SK-N-SH (cell line): ENCODE results near the gene ROPN1. TPM values are rescaled to one million over a fixed set of nuclear protein-coding genes. Genes with fewer than 3 reads are reported as not detected.
A peak's percentile ranks its signal among the peaks of the same experiment; 100 is the strongest.

ENCODE experiments used
- CTCF ChIA-PET: fragments of 300-600, 350-600 bp; formaldehyde crosslinking; extraction: SDS; loops from one replicate; lab custom pipeline; 2021; lab: Yijun Ruan, JAX
- POLR2A ChIA-PET: fragments of 350-600 bp; sonication (Branson Sonifier 250); formaldehyde crosslinking; extraction: SDS; loops from one replicate; lab custom pipeline; 2020; ENCODE audit warnings: antibody characterized with exemption, inconsistent platforms; lab: Yijun Ruan, JAX
- DNase-seq: peaks from one replicate; pipeline ENCODE4 v3.0.0; 2012
- H2AFZ ChIP-seq: fragments of 200-600 bp; sonication (generic); 2 replicates; pipeline ENCODE4 v1.8.1; 2016; ENCODE audit warnings: antibody characterized with exemption, mild to moderate bottlenecking, low read depth
- H3F3A ChIP-seq: fragments of 200-600 bp; sonication (generic); replicated peaks from 2 replicates; pipeline ENCODE3; 2016; ENCODE audit warnings: antibody characterized with exemption, mild to moderate bottlenecking; ENCODE audit not compliant: insufficient read depth
- H3K27ac ChIP-seq, 2 experiments: fragments of 200-500 bp in 1 of 2; fragments of 200-600 bp in 1 of 2; sonication (Bioruptor generic) in 1 of 2; sonication (generic), shearing (Covaris generic) in 1 of 2; 2 replicates each; pipeline versions ENCODE4 v1.5.1 to v1.6.1; 2014 to 2016; ENCODE audit warnings: low read depth in 2 of 2, inconsistent platforms in 1 of 2, low read length in 1 of 2, mild to moderate bottlenecking in 1 of 2, mixed read lengths in 1 of 2
- H3K27me3 ChIP-seq: fragments of 200-600 bp; sonication (generic), shearing (Covaris generic); 2 replicates; pipeline ENCODE4 v1.6.1; 2016; ENCODE audit warnings: mixed run types; ENCODE audit not compliant: insufficient read depth
- H3K36me3 ChIP-seq, 2 experiments: fragments of 200-500 bp in 1 of 2; fragments of 200-600 bp in 1 of 2; sonication (Bioruptor generic) in 1 of 2; sonication (generic) in 1 of 2; replicated peaks in 1 of 2; 2 replicates each; pipeline versions ENCODE3 to v1.5.1; 2014 to 2016; ENCODE audit warnings: low read length in 1 of 2, mild to moderate bottlenecking in 1 of 2; ENCODE audit not compliant: insufficient read depth in 2 of 2, control insufficient read depth in 1 of 2
- H3K4me1 ChIP-seq, 2 experiments: fragments of 200-500 bp in 1 of 2; fragments of 200-600 bp in 1 of 2; sonication (Bioruptor generic) in 1 of 2; sonication (generic), shearing (Covaris generic) in 1 of 2; 2 replicates each; pipeline versions ENCODE4 v1.5.1 to v1.6.1; 2014 to 2016; ENCODE audit warnings: low read depth in 1 of 2, low read length in 1 of 2, mixed run types in 1 of 2; ENCODE audit not compliant: insufficient read depth in 2 of 2, control insufficient read depth in 1 of 2
- H3K4me2 ChIP-seq: fragments of 200-600 bp; sonication (generic), shearing (Covaris generic); 2 replicates; pipeline ENCODE4 v1.6.1; 2017; ENCODE audit warnings: mixed run types
- H3K4me3 ChIP-seq, 2 experiments: fragments of 200-500 bp in 1 of 2; fragments of 200-600 bp in 1 of 2; sonication (Bioruptor generic) in 1 of 2; sonication (generic), shearing (Covaris generic) in 1 of 2; 2 replicates each; pipeline versions ENCODE4 v1.5.1 to v1.8.1; 2014 to 2016; ENCODE audit warnings: low read depth in 2 of 2, inconsistent platforms in 1 of 2, low read length in 1 of 2, mild to moderate bottlenecking in 1 of 2, mixed read lengths in 1 of 2, moderate library complexity in 1 of 2
- H3K79me2 ChIP-seq: fragments of 200-600 bp; sonication (generic); 2 replicates; pipeline ENCODE4 v1.8.1; 2017; ENCODE audit warnings: mild to moderate bottlenecking; ENCODE audit not compliant: insufficient read depth
- H3K9ac ChIP-seq: fragments of 200-600 bp; sonication (generic); 2 replicates; pipeline ENCODE4 v1.6.1; 2017; ENCODE audit warnings: mixed run types
- H3K9me2 ChIP-seq: fragments of 200-600 bp; sonication (generic); 2 replicates; pipeline ENCODE4 v1.6.1; 2017; ENCODE audit warnings: mixed run types
- H3K9me3 ChIP-seq: fragments of 200-600 bp; sonication (generic); 2 replicates; pipeline ENCODE4 v1.6.1; 2017; ENCODE audit warnings: mixed run types, mild to moderate bottlenecking, moderate library complexity
- H4K20me1 ChIP-seq: fragments of 200-600 bp; sonication (generic); 2 replicates; pipeline ENCODE4 v1.6.1; 2017; ENCODE audit warnings: mild to moderate bottlenecking, mixed run types; ENCODE audit not compliant: insufficient read depth
- EP300 ChIP-seq, 2 experiments: IDR thresholded peaks; 2 replicates each; pipeline versions ENCODE4 v1.4.0 to v1.6.1; 2012; ENCODE audit warnings: borderline replicate concordance in 1 of 2, low read depth in 1 of 2, low read length in 1 of 2
- EZH2phosphoT487 ChIP-seq: fragments of 200-600 bp; sonication (generic); IDR thresholded peaks from 2 replicates; pipeline ENCODE4 v1.6.1; 2017; ENCODE audit warnings: low read depth, mixed run types, mild to moderate bottlenecking, antibody characterized with exemption, moderate library complexity, borderline replicate concordance
- FOXJ3 ChIP-seq: sonication (generic); formaldehyde crosslinking; IDR thresholded peaks from 2 replicates; pipeline ENCODE4 v1.5.1; 2020; ENCODE audit warnings: mild to moderate bottlenecking, missing genetic modification reagents
- FOXM1 ChIP-seq: IDR thresholded peaks from 2 replicates; pipeline ENCODE4 v1.4.0; 2012; ENCODE audit warnings: low read depth, mild to moderate bottlenecking
- GABPA ChIP-seq: IDR thresholded peaks from 2 replicates; pipeline ENCODE4 v1.4.0; 2012; ENCODE audit warnings: low read depth, mild to moderate bottlenecking
- JUND ChIP-seq: IDR thresholded peaks from 2 replicates; pipeline ENCODE4 v1.4.0; 2012
- MEF2A ChIP-seq: IDR thresholded peaks from 2 replicates; pipeline ENCODE4 v1.4.0; 2012; ENCODE audit warnings: low read depth, borderline replicate concordance
- MXI1 ChIP-seq: IDR thresholded peaks from 2 replicates; pipeline ENCODE4 v1.6.1; 2012; ENCODE audit warnings: mild to moderate bottlenecking, low read depth, low read length, improper control_type of control experiment
- NRF1 ChIP-seq: IDR thresholded peaks from 2 replicates; pipeline ENCODE4 v1.6.1; 2012; ENCODE audit warnings: low read depth, mild to moderate bottlenecking, low read length
- RXRA ChIP-seq: IDR thresholded peaks from 2 replicates; pipeline ENCODE4 v1.4.0; 2012; ENCODE audit warnings: low read depth, mild to moderate bottlenecking, borderline replicate concordance
- SIN3A ChIP-seq: IDR thresholded peaks from 2 replicates; pipeline ENCODE4 v1.6.1; 2012; ENCODE audit warnings: low read depth, mild to moderate bottlenecking, low read length, moderate library complexity, borderline replicate concordance
- TEAD4 ChIP-seq: IDR thresholded peaks from 2 replicates; pipeline ENCODE4 v1.4.0; 2012; ENCODE audit warnings: mild to moderate bottlenecking, borderline replicate concordance; ENCODE audit not compliant: insufficient read depth
- USF2 ChIP-seq: fragments of 150-350 bp; IDR thresholded peaks from 2 replicates; pipeline ENCODE4 v1.6.1; 2017; ENCODE audit warnings: antibody characterized with exemption, low read length, low read depth, borderline replicate concordance
- YY1 ChIP-seq: IDR thresholded peaks from 2 replicates; pipeline ENCODE4 v1.4.0; 2012; ENCODE audit warnings: low read depth, mild to moderate bottlenecking
- ZBTB33 ChIP-seq: IDR thresholded peaks from 2 replicates; pipeline ENCODE4 v1.4.0; 2012; ENCODE audit warnings: low read depth, borderline replicate concordance
- WGBS: methylation state at CpG from one replicate; pipeline ENCODE4 v1.1.6; 2017; ENCODE audit warnings: low lambda C conversion rate; 5-methylcytosine and 5-hydroxymethylcytosine counted together
- polyA plus RNA-seq, 3 experiments: library from polyadenylated mRNA; depleted of rRNA; stranded (reverse); fragments of >200 nt; gene quantifications; 2 replicates each; pipeline ENCODE4 v1.2.3, GENCODE V29; 2012
- TF ChIP-seq, protein P1 (sequence below): IDR thresholded peaks from 2 replicates; pipeline ENCODE4 v1.6.1; 2012; ENCODE audit warnings: mild to moderate bottlenecking, low read depth, low read length, moderate library complexity
- TF ChIP-seq, protein P2 (sequence below): IDR thresholded peaks from 2 replicates; pipeline ENCODE4; 2012
- TF ChIP-seq, protein P3 (sequence below): fragments of 150-350 bp; IDR thresholded peaks from 2 replicates; pipeline ENCODE4 v1.6.1; 2016; ENCODE audit warnings: mild to moderate bottlenecking, low read depth, low read length

The ROPN1 gene
- polyA plus RNA-seq, 1 of the 3 experiments (the other 2 are of a cell fraction): 0.05 TPM

DNA sequence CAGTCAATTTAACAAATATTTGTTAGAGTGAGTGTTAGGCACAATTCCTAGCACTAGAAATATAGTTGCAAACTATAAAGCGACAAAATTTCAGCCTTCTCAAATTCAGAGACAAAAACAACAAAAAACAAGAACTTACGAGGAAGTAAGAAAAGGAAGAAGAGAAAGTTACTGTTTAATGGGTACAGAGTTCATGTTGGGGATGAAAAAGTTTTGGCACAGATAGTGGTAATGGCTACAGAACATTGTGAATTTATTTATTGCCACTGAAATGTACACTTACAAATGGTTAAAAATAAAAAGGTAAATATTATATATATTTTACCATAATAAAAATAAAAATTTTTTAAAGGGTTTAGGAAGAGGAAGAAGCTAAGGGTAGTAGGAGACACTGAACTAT, 52.2 kb downstream of the ROPN1 start:
- Histone ChIP-seq H3K9ac (no peak overlapping the region), H3K36me3 (peaks cover 61 to 84% of the 10 kb centered on the region in 2 experiments), H2AFZ (no peak overlapping the region), H3K79me2 (no peaks in the 10 kb centered on the region), H3F3A (peaks cover 18% of the 10 kb centered on the region)
- no peak for DNase-seq
- POLR2A ChIA-PET: no interaction called here
- TF ChIP-seq RXRA: no peak
- TF ChIP-seq MXI1: no peak
- no peak for TF ChIP-seq FOXJ3 (CRISPR knock-in tag)
- TF ChIP-seq, all 33 proteins: peak for 0
- Histone ChIP-seq H3K4me2 (no peak overlapping the region), H3K27me3 (no peaks in the 10 kb centered on the region), H3K4me3 (no peak overlapping the region), H3K9me2 (no peaks in the 10 kb centered on the region), H4K20me1 (no peaks in the 10 kb centered on the region), H3K27ac (no peak overlapping the region), H3K4me1 (peaks cover 4 to 8% of the 10 kb centered on the region in 2 experiments; a peak in 2 of 4 replicates), H3K9me3 (no peaks in the 10 kb centered on the region)
- CTCF ChIA-PET: no interaction called here
- whole genome bisulfite sequencing: 100% methylated on average over 2 of the region's 2 CpGs

DNA sequence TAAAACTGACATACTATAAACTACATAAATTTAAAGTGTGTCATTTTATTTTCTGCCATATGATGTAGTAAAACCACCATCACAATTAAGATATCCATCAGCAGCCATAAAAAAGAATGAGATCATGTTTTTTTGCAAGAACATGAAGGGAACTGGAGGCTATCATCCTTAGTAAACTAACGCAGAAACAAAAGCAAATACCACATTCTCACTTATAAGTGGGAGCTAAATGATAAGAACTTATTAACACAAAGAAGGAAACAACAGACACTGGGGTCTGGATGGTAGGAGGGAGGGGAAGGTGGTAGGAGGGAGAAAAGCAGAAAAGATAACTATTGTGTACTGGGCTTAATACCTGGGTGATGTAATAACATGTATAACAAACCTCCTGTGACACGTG, 55.5 kb downstream of the ROPN1 start:
- CTCF ChIA-PET: interaction anchor here (0.9 to 1.0 kb wide), 2 partner anchors 10 to 529 kb away, joined by 3 read pairs; no protein-coding TSS in a partner anchor
- no peak overlapping the region for H2AFZ ChIP-seq
- H3K36me3 ChIP-seq: peaks cover 61 to 77% of the 10 kb centered on the region in 2 experiments
- DNase-seq: peak; percentile 7
- H3F3A ChIP-seq: peaks cover 11% of the 10 kb centered on the region
- H3K27me3 ChIP-seq: no peaks in the 10 kb centered on the region
- H3K79me2 ChIP-seq: no peaks in the 10 kb centered on the region
- no peak overlapping the region for H3K4me3 ChIP-seq
- H3K9ac ChIP-seq: no peak overlapping the region
- POLR2A ChIA-PET: no interaction called here
- H3K4me1 ChIP-seq: peaks cover 4 to 8% of the 10 kb centered on the region in 2 experiments; a peak in 2 of 4 replicates
- peak overlapping the region; percentile 30 to 67; a peak in 3 of 4 replicates for H3K27ac ChIP-seq
- no peak overlapping the region for H3K4me2 ChIP-seq
- H4K20me1 ChIP-seq: no peaks in the 10 kb centered on the region
- no peaks in the 10 kb centered on the region for H3K9me3 ChIP-seq
- 44% methylated on average over 2 of the region's 2 CpGs for WGBS
- H3K9me2 ChIP-seq: no peaks in the 10 kb centered on the region
- TF ChIP-seq NRF1 (no peak), SIN3A (no peak), GABPA (no peak), EP300 (IDR thresholded peaks at IDR 0.05; ENCODE audit: borderline replicate concordance in 1 of 2, low read depth in 1 of 2, low read length in 1 of 2) (no peak; a peak in 1 of 4 replicates), TEAD4 (no peak), USF2 (no peak), MEF2A (no peak), FOXM1 (no peak), ZBTB33 (no peak), JUND (peak; percentile 33; the same call in 1 of the 2 replicates), RXRA (no peak), EZH2phosphoT487 (no peak), YY1 (no peak)
- TF ChIP-seq, protein P1, sequence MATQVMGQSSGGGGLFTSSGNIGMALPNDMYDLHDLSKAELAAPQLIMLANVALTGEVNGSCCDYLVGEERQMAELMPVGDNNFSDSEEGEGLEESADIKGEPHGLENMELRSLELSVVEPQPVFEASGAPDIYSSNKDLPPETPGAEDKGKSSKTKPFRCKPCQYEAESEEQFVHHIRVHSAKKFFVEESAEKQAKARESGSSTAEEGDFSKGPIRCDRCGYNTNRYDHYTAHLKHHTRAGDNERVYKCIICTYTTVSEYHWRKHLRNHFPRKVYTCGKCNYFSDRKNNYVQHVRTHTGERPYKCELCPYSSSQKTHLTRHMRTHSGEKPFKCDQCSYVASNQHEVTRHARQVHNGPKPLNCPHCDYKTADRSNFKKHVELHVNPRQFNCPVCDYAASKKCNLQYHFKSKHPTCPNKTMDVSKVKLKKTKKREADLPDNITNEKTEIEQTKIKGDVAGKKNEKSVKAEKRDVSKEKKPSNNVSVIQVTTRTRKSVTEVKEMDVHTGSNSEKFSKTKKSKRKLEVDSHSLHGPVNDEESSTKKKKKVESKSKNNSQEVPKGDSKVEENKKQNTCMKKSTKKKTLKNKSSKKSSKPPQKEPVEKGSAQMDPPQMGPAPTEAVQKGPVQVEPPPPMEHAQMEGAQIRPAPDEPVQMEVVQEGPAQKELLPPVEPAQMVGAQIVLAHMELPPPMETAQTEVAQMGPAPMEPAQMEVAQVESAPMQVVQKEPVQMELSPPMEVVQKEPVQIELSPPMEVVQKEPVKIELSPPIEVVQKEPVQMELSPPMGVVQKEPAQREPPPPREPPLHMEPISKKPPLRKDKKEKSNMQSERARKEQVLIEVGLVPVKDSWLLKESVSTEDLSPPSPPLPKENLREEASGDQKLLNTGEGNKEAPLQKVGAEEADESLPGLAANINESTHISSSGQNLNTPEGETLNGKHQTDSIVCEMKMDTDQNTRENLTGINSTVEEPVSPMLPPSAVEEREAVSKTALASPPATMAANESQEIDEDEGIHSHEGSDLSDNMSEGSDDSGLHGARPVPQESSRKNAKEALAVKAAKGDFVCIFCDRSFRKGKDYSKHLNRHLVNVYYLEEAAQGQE: no peak
- TF ChIP-seq, protein P2, sequence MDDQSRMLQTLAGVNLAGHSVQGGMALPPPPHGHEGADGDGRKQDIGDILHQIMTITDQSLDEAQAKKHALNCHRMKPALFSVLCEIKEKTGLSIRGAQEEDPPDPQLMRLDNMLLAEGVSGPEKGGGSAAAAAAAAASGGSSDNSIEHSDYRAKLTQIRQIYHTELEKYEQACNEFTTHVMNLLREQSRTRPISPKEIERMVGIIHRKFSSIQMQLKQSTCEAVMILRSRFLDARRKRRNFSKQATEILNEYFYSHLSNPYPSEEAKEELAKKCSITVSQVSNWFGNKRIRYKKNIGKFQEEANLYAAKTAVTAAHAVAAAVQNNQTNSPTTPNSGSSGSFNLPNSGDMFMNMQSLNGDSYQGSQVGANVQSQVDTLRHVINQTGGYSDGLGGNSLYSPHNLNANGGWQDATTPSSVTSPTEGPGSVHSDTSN: peak; percentile 52
- TF ChIP-seq, protein P3, sequence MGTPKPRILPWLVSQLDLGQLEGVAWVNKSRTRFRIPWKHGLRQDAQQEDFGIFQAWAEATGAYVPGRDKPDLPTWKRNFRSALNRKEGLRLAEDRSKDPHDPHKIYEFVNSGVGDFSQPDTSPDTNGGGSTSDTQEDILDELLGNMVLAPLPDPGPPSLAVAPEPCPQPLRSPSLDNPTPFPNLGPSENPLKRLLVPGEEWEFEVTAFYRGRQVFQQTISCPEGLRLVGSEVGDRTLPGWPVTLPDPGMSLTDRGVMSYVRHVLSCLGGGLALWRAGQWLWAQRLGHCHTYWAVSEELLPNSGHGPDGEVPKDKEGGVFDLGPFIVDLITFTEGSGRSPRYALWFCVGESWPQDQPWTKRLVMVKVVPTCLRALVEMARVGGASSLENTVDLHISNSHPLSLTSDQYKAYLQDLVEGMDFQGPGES: no peak
